Measurements from ENCODE around the gene TNFRSF19. TPM values are rescaled to one million over a fixed set of nuclear protein-coding genes. Genes with fewer than 3 reads are reported as not detected.

Gene TNFRSF19
- total and polyA plus RNA-seq, 8 donors: 1.2 to 14.0 (median 2.7) TPM; not detected in 1

- intact Hi-C loops (cut with DNase I; ENCODE audit: low total_unique reads): no loop called here
- DNase-seq: no peak
- 18 to 43% (median 32%) methylated on average over 5 of the region's 5 CpGs for WGBS, 5 donors
- Histone ChIP-seq H3K9me3 (no peaks in the 10 kb centered on the region), H3K4me3 (no peak overlapping the region), H3K36me3 (no peaks in the 10 kb centered on the region), H3K27me3 (no peaks in the 10 kb centered on the region), H3K4me1 (peaks cover 9 to 40% (median 25%) of the 10 kb centered on the region in 4 donors), H3K27ac (peak overlapping the region in 2 of 5 donors; percentile 11 to 39)
- TF ChIP-seq EP300 (IDR thresholded peaks at IDR 0.05) (no peak), CTCF (IDR thresholded peaks at IDR 0.05) (no peak), POLR2AphosphoS5 (IDR thresholded peaks at IDR 0.05) (peak in 1 of 3 donors; percentile 34), POLR2A (IDR thresholded peaks at IDR 0.05) (no peak)
Observed at GRCh38 chr13:23630349-23631093, 60.3 kb downstream of the TNFRSF19 start.

GRCh38 chr13:23631311-23632047 is 61.3 kb downstream of the TNFRSF19 start:
- no peak for DNase-seq
- TF ChIP-seq POLR2AphosphoS5 (IDR thresholded peaks at IDR 0.05) (no peak), CTCF (IDR thresholded peaks at IDR 0.05) (no peak), EP300 (IDR thresholded peaks at IDR 0.05) (no peak), POLR2A (IDR thresholded peaks at IDR 0.05) (no peak)
- intact Hi-C loops (cut with DNase I; ENCODE audit: low total_unique reads): no loop called here

GRCh38 chr13:23632048-23632582 is 61.9 kb downstream of the TNFRSF19 start:
- no peak for TF ChIP-seq POLR2AphosphoS5 (IDR thresholded peaks at IDR 0.05)
- no peak for TF ChIP-seq EP300 (IDR thresholded peaks at IDR 0.05)
- no peak for TF ChIP-seq CTCF (IDR thresholded peaks at IDR 0.05)
- no peak for TF ChIP-seq POLR2A (IDR thresholded peaks at IDR 0.05)
- H3K27me3 ChIP-seq: no peaks in the 10 kb centered on the region
- peaks cover 9 to 40% (median 25%) of the 10 kb centered on the region in 4 donors for H3K4me1 ChIP-seq
- no peaks in the 10 kb centered on the region for H3K9me3 ChIP-seq
- intact Hi-C loops (cut with DNase I; ENCODE audit: low total_unique reads): no loop called here
- WGBS, 5 donors: 57 to 83% (median 73%) methylated on average over 1 of the region's 1 CpG
- H3K27ac ChIP-seq: no peak overlapping the region
- DNase-seq: no peak
- H3K36me3 ChIP-seq: no peaks in the 10 kb centered on the region
- no peak overlapping the region for H3K4me3 ChIP-seq

More at GRCh38 chr13:23631311-23632047, 61.3 kb downstream of the TNFRSF19 start:
- Histone ChIP-seq H3K36me3 (no peaks in the 10 kb centered on the region), H3K27ac (no peak overlapping the region), H3K4me1 (peaks cover 9 to 40% (median 25%) of the 10 kb centered on the region in 4 donors), H3K9me3 (no peaks in the 10 kb centered on the region), H3K4me3 (no peak overlapping the region), H3K27me3 (no peaks in the 10 kb centered on the region)
- 53 to 68% (median 59%) methylated on average over 6 of the region's 6 CpGs for WGBS, 5 donors

GRCh38 chr13:23632741-23633140 is 62.5 kb downstream of the TNFRSF19 start:
- intact Hi-C loops (cut with DNase I; ENCODE audit: low total_unique reads): no loop called here
- 80 to 91% (median 86%) methylated on average over 3 of the region's 3 CpGs for WGBS, 5 donors
- DNase-seq: no peak
- no peak for TF ChIP-seq EP300 (IDR thresholded peaks at IDR 0.05)
- H3K9me3 ChIP-seq: no peaks in the 10 kb centered on the region
- no peak overlapping the region for H3K27ac ChIP-seq
- no peak overlapping the region for H3K4me3 ChIP-seq
- peaks cover 9 to 40% (median 26%) of the 10 kb centered on the region in 4 donors for H3K4me1 ChIP-seq
- H3K27me3 ChIP-seq: no peaks in the 10 kb centered on the region
- no peaks in the 10 kb centered on the region for H3K36me3 ChIP-seq

Data from stomach (tissue), 9 donors.